ENCODE measurements around the gene SLC7A14. TPM values are rescaled to one million over a fixed set of nuclear protein-coding genes. Genes with fewer than 3 reads are reported as not detected.

Gene SLC7A14
- total RNA-seq, 4 donors from 2014 or later: not detected

DNA sequence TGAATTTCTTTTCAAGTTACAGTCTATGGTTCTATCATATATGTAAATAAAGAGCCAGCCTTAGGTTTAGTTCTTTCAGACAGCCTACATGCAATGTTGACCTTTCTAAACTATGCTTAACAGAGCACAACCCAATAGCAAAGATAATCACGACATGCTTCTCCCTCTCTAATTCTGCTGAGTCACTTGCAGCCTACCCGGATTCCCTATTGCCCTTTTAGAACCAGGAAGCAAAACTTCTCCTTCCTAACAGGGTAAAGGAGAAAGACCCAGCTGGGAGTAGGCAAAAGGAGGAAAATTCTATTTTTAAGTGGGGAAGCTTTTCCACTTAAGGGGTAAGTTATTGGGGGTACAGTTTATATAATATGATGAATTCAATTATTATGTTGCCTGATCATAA lies 79.3 kb downstream of the SLC7A14 start:
- WGBS: 18% methylated on average over 2 of the region's 2 CpGs
- DNase-seq (ENCODE audit: low spot score in 2 of 2): no peak

DNA sequence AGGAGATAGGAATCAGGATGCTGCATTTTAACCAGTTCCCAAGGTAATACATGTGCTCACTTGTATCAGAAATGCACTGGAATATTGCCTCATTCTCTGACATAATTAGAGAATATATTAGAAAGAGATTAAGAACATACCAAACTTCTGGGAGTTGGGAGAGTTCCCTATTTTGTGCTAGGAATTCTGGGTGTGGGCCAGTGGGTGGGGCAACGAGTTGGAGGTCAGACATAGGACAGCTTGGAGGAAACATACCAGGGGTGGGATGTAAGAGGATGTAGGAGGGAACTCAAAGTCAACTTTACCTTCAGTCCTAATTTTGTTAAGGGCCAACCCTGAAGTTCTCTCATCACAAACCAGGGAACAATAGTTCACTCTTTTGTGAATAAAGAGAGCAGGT lies 83.6 kb downstream of the SLC7A14 start:
- Histone ChIP-seq H3K4me3 (no peak overlapping the region), H3K36me3 (no peaks in the 10 kb centered on the region), H3K4me1 (peaks cover 3% of the 10 kb centered on the region), H3K9me3 (no peaks in the 10 kb centered on the region), H3K27ac (no peak overlapping the region), H3K27me3 (no peaks in the 10 kb centered on the region)
- TF ChIP-seq EP300 (IDR thresholded peaks at IDR 0.05) (no peak), POLR2A (IDR thresholded peaks at IDR 0.05) (no peak), POLR2AphosphoS5 (IDR thresholded peaks at IDR 0.05) (no peak)
- TF ChIP-seq, protein P1, sequence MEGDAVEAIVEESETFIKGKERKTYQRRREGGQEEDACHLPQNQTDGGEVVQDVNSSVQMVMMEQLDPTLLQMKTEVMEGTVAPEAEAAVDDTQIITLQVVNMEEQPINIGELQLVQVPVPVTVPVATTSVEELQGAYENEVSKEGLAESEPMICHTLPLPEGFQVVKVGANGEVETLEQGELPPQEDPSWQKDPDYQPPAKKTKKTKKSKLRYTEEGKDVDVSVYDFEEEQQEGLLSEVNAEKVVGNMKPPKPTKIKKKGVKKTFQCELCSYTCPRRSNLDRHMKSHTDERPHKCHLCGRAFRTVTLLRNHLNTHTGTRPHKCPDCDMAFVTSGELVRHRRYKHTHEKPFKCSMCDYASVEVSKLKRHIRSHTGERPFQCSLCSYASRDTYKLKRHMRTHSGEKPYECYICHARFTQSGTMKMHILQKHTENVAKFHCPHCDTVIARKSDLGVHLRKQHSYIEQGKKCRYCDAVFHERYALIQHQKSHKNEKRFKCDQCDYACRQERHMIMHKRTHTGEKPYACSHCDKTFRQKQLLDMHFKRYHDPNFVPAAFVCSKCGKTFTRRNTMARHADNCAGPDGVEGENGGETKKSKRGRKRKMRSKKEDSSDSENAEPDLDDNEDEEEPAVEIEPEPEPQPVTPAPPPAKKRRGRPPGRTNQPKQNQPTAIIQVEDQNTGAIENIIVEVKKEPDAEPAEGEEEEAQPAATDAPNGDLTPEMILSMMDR (IDR thresholded peaks at IDR 0.05): no peak
- no peak for DNase-seq (ENCODE audit: low spot score in 2 of 2)
- 11% methylated on average over 1 of the region's 1 CpG for WGBS

More for the DNA sequence above, 79.3 kb downstream of the SLC7A14 start:
- H3K27ac ChIP-seq: no peak overlapping the region
- H3K9me3 ChIP-seq: no peaks in the 10 kb centered on the region
- H3K36me3 ChIP-seq: no peaks in the 10 kb centered on the region
- TF ChIP-seq, protein P1 (IDR thresholded peaks at IDR 0.05): no peak
- no peak for TF ChIP-seq POLR2A (IDR thresholded peaks at IDR 0.05)
- TF ChIP-seq EP300 (IDR thresholded peaks at IDR 0.05): no peak
- TF ChIP-seq POLR2AphosphoS5 (IDR thresholded peaks at IDR 0.05): no peak
- H3K27me3 ChIP-seq: no peaks in the 10 kb centered on the region
- H3K4me3 ChIP-seq: no peak overlapping the region
- peaks cover 3% of the 10 kb centered on the region for H3K4me1 ChIP-seq

GRCh38 chr3:170500995-170501394 lies 84.9 kb downstream of the SLC7A14 start:
- Histone ChIP-seq H3K27ac (no peak overlapping the region), H3K4me3 (no peak overlapping the region), H3K4me1 (peaks cover 3% of the 10 kb centered on the region), H3K9me3 (no peaks in the 10 kb centered on the region), H3K27me3 (no peaks in the 10 kb centered on the region), H3K36me3 (no peaks in the 10 kb centered on the region)
- TF ChIP-seq, protein P1 (IDR thresholded peaks at IDR 0.05): no peak
- TF ChIP-seq EP300 (IDR thresholded peaks at IDR 0.05) (no peak), POLR2A (IDR thresholded peaks at IDR 0.05) (no peak), POLR2AphosphoS5 (IDR thresholded peaks at IDR 0.05) (no peak)
- 89% methylated on average over 5 of the region's 7 CpGs for WGBS
- DNase-seq (ENCODE audit: low spot score in 2 of 2): no peak

- no peaks in the 10 kb centered on the region for H3K36me3 ChIP-seq
- WGBS: 89% methylated on average over 2 of the region's 2 CpGs
- no peak for DNase-seq (ENCODE audit: low spot score in 2 of 2)
- no peak overlapping the region for H3K27ac ChIP-seq
- no peak overlapping the region for H3K4me3 ChIP-seq
- TF ChIP-seq POLR2A (IDR thresholded peaks at IDR 0.05) (no peak), EP300 (IDR thresholded peaks at IDR 0.05) (no peak), POLR2AphosphoS5 (IDR thresholded peaks at IDR 0.05) (no peak)
- TF ChIP-seq, protein P1 (IDR thresholded peaks at IDR 0.05): no peak
- peaks cover 3% of the 10 kb centered on the region for H3K4me1 ChIP-seq
- H3K27me3 ChIP-seq: no peaks in the 10 kb centered on the region
- H3K9me3 ChIP-seq: no peaks in the 10 kb centered on the region
Measured at GRCh38 chr3:170500462-170500861, 85.4 kb downstream of the SLC7A14 start.

GRCh38 chr3:170499562-170500156 lies 86.2 kb downstream of the SLC7A14 start:
- Histone ChIP-seq H3K4me3 (no peak overlapping the region), H3K36me3 (no peaks in the 10 kb centered on the region), H3K27me3 (no peaks in the 10 kb centered on the region), H3K9me3 (no peaks in the 10 kb centered on the region), H3K27ac (no peak overlapping the region), H3K4me1 (peaks cover 3% of the 10 kb centered on the region)
- no peak for DNase-seq (ENCODE audit: low spot score in 2 of 2)
- WGBS: 63% methylated on average over 3 of the region's 3 CpGs
- TF ChIP-seq POLR2A (IDR thresholded peaks at IDR 0.05) (no peak), POLR2AphosphoS5 (IDR thresholded peaks at IDR 0.05) (no peak), EP300 (IDR thresholded peaks at IDR 0.05) (no peak)
- TF ChIP-seq, protein P1 (IDR thresholded peaks at IDR 0.05): peak in 1 of 2 donors; percentile 16
